Endothelial cell of umbilical vein (primary cell): ENCODE measurements around the gene LRFN2. TPM values are rescaled to one million over a fixed set of nuclear protein-coding genes. Genes with fewer than 3 reads are reported as not detected.

ENCODE experiments used
- BruUV-seq: library from RNA; stranded (reverse); fragments of 400-500 nt; replicated peaks from 2 replicates; lab custom pipeline; 2021; lab: Mats Ljungman, UMichigan
- CTCF ChIA-PET: fragments of 300-600, 350-600 bp; sonication (Branson Sonifier 250); formaldehyde crosslinking; loops from one replicate; lab custom pipeline; 2021; ENCODE audit warnings: antibody characterized with exemption, inconsistent platforms; lab: Charles Lee
- POLR2A ChIA-PET: fragments of 300-600, 350-600 bp; sonication (Branson Sonifier 250); formaldehyde crosslinking; loops from one replicate; lab custom pipeline; 2021; ENCODE audit warnings: antibody characterized with exemption, inconsistent platforms; lab: Charles Lee
- DNase-seq: peaks from one replicate; pipeline ENCODE4 v3.0.0-alpha.2; 2011; ENCODE audit warnings: low read depth, low spot score
- FAIRE-seq: peaks from 2 replicates; lab custom pipeline; 2011; peaks lifted over from hg19 to GRCh38; lab: Jason Lieb, UNC
- H2AFZ ChIP-seq: 2 replicates; pipeline ENCODE4 v1.6.0; 2012; ENCODE audit warnings: low read depth, low read length, control low read depth, inconsistent platforms
- H3K27ac ChIP-seq: 2 replicates; pipeline ENCODE4 v1.5.1; 2011; ENCODE audit warnings: low read depth, mild to moderate bottlenecking, control low read depth, low read length, moderate library complexity; ENCODE audit not compliant: insufficient read depth
- H3K27me3 ChIP-seq, 2 experiments: 2 replicates each; pipeline versions ENCODE4 v1.6.0 to v1.6.1; 2011; ENCODE audit warnings: low read length in 2 of 2, mixed read lengths in 1 of 2; ENCODE audit not compliant: control insufficient read depth in 2 of 2, insufficient read depth in 2 of 2
- H3K36me3 ChIP-seq, 2 experiments: 2 replicates in 1 of 2; 3 replicates in 1 of 2; pipeline ENCODE4 v1.5.1; 2011; ENCODE audit warnings: low read length in 2 of 2, mild to moderate bottlenecking in 1 of 2, moderate library complexity in 1 of 2; ENCODE audit not compliant: control insufficient read depth in 2 of 2, insufficient read depth in 2 of 2; ENCODE audit errors: extremely low read depth in 1 of 2
- H3K4me1 ChIP-seq: 3 replicates; pipeline ENCODE4 v1.5.1; 2011; ENCODE audit warnings: mild to moderate bottlenecking, low read length; ENCODE audit not compliant: control insufficient read depth, insufficient read depth; ENCODE audit errors: extremely low read depth
- H3K4me2 ChIP-seq: 2 replicates; pipeline ENCODE4 v1.6.1; 2011; ENCODE audit warnings: low read length, control low read depth, mixed read lengths; ENCODE audit not compliant: insufficient read depth
- H3K4me3 ChIP-seq, 3 experiments: fragments of 200-600 bp in 1 of 3; sonication (generic), shearing (Covaris generic) in 1 of 3; replicated peaks in 1 of 3; 2 replicates each; pipeline ENCODE4 v1.5.1; 2011 to 2016; ENCODE audit warnings: control low read depth in 3 of 3, low read length in 3 of 3, mild to moderate bottlenecking in 2 of 3, inconsistent platforms in 1 of 3, low read depth in 1 of 3, moderate library complexity in 1 of 3; ENCODE audit not compliant: insufficient read depth in 1 of 3
- H3K79me2 ChIP-seq: 2 replicates; pipeline ENCODE4 v1.6.0; 2012; ENCODE audit warnings: low read length, inconsistent platforms; ENCODE audit not compliant: control insufficient read depth, insufficient read depth
- H3K9ac ChIP-seq: replicated peaks from 2 replicates; pipeline ENCODE3; 2011; ENCODE audit warnings: low read length, control low read depth; ENCODE audit not compliant: insufficient read depth; ENCODE audit errors: extremely low read depth
- H3K9me1 ChIP-seq: replicated peaks from 3 replicates; pipeline ENCODE4 v1.6.0; 2011; ENCODE audit warnings: mild to moderate bottlenecking, low read length; ENCODE audit not compliant: control insufficient read depth, insufficient read depth; ENCODE audit errors: extremely low read depth
- H3K9me3 ChIP-seq: replicated peaks from 2 replicates; pipeline ENCODE4 v1.5.1; 2012; ENCODE audit warnings: low read length, inconsistent platforms; ENCODE audit not compliant: control insufficient read depth, insufficient read depth
- H4K20me1 ChIP-seq: replicated peaks from 2 replicates; pipeline ENCODE3; 2011; ENCODE audit warnings: mild to moderate bottlenecking, low read length; ENCODE audit not compliant: control insufficient read depth, insufficient read depth; ENCODE audit errors: extremely low read depth
- EZH2 ChIP-seq: IDR thresholded peaks from 2 replicates; pipeline ENCODE4 v1.6.1; 2012; ENCODE audit warnings: borderline replicate concordance, low read depth, mild to moderate bottlenecking, moderate library complexity, low read length, inconsistent platforms; ENCODE audit not compliant: severe bottlenecking
- FOS ChIP-seq: IDR thresholded peaks from 2 replicates; pipeline ENCODE4 v1.6.1; 2011; ENCODE audit warnings: mild to moderate bottlenecking, low read length, moderate library complexity, borderline replicate concordance; ENCODE audit not compliant: insufficient read depth
- GATA2 ChIP-seq: IDR thresholded peaks from 2 replicates; pipeline ENCODE4 v1.7.0; 2011; ENCODE audit warnings: low read depth, mild to moderate bottlenecking, moderate library complexity, mixed read lengths, low read length; ENCODE audit not compliant: insufficient read length, insufficient read depth
- JUN ChIP-seq: IDR thresholded peaks from 2 replicates; pipeline ENCODE4 v1.6.1; 2011; ENCODE audit warnings: borderline replicate concordance, low read depth; ENCODE audit not compliant: insufficient read length, insufficient read depth
- MYC ChIP-seq: IDR thresholded peaks from one replicate; pipeline ENCODE4 v1.6.1; 2011; ENCODE audit warnings: mild to moderate bottlenecking, low read depth, low read length
- POLR2A ChIP-seq: IDR thresholded peaks from 2 replicates; pipeline ENCODE4 v1.6.1; 2012; ENCODE audit warnings: low read depth, mild to moderate bottlenecking, control low read depth, low read length
- POLR2AphosphoS5 ChIP-seq: IDR thresholded peaks from 2 replicates; pipeline ENCODE4 v1.6.1; 2012; ENCODE audit warnings: low read depth, mild to moderate bottlenecking, control low read depth, low read length, moderate library complexity; ENCODE audit not compliant: insufficient read depth
- dilution Hi-C: fragments of 300-500 bp; cut with MboI; formaldehyde crosslinking; loops from one replicate; pipeline ENCODE4 v1.15.0; 2019; ENCODE audit warnings: low sequenced_read_pairs; ENCODE audit not compliant: extremely low pct_ligation_motif_present
- intact Hi-C: fragments of 100-400 bp; cut with micrococcal nuclease; formaldehyde crosslinking; loops from one replicate; pipeline ENCODE4 v1.10.0; 2022
- polyA plus RNA-seq, 4 experiments: library from polyadenylated mRNA; depleted of rRNA in 3 of 4; stranded (reverse) in 3 of 4; unstranded in 1 of 4; fragments of >200 nt; gene quantifications; 2 replicates each; pipeline versions ENCODE4 v1.2.1 to v1.2.3, GENCODE V29; 2011 to 2012; ENCODE audit warnings: missing spikeins in 1 of 4
- total RNA-seq: library from RNA; stranded (reverse); gene quantifications from 2 replicates; pipeline ENCODE4 v1.2.3, GENCODE V29; 2021
- TF ChIP-seq, protein P1 (sequence below): IDR thresholded peaks from 2 replicates; pipeline ENCODE4 v1.6.1; 2011; ENCODE audit not compliant: insufficient read depth, insufficient read length
- TF ChIP-seq, protein P2 (sequence below), 2 donors: IDR thresholded peaks; 1 replicate in 1 of 2; 2 replicates in 1 of 2; pipeline ENCODE4 v1.5.1; 2011; ENCODE audit warnings: low read length in 2 of 2, mild to moderate bottlenecking in 2 of 2, moderate library complexity in 2 of 2, control low read depth in 1 of 2, inconsistent platforms in 1 of 2, low read depth in 1 of 2; ENCODE audit not compliant: insufficient read depth in 1 of 2; ENCODE audit errors: extremely low read depth in 1 of 2

LRFN2 gene
- total and polyA plus RNA-seq, 2 donors (not counting 3 experiments of a cell fraction or from before 2014, with no cell fraction given): not detected

DNA sequence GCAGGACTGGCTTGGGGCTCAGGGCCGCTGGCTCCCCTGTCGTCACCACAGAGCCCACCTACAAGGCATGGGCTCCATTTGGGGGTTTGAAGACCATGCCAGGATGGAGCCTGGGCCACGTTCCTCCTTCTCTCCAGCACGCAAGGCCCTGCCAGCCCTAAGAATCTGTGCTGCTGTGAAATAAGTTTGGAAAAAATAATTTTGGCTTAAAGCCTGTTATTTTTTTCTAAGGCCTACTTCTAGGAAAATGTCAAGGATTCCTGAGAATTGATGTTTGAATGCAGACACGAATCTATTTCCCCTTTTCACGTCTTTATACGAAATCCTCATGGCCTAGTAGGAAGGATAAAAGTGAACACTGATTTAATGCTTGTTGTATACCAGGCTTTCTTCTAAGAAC, 107.5 kb downstream of the LRFN2 start:
- DNase-seq (no peak), FAIRE-seq (no peak)
- CTCF ChIA-PET: no interaction called here
- H3K4me2 ChIP-seq: no peak overlapping the region
- no peak overlapping the region for H3K27ac ChIP-seq
- H4K20me1 ChIP-seq: no peaks in the 10 kb centered on the region
- no peak overlapping the region for H2AFZ ChIP-seq
- no peaks in the 10 kb centered on the region for H3K9me1 ChIP-seq
- H3K4me1 ChIP-seq: no peaks in the 10 kb centered on the region
- H3K79me2 ChIP-seq: no peaks in the 10 kb centered on the region
- dilution Hi-C loops (no loop called here), intact Hi-C loops (no loop called here)
- no peak overlapping the region for H3K4me3 ChIP-seq
- no peak overlapping the region for H3K9ac ChIP-seq
- H3K27me3 ChIP-seq: no peaks in the 10 kb centered on the region
- TF ChIP-seq, protein P1, sequence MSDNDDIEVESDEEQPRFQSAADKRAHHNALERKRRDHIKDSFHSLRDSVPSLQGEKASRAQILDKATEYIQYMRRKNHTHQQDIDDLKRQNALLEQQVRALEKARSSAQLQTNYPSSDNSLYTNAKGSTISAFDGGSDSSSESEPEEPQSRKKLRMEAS: no peak
- TF ChIP-seq POLR2AphosphoS5 (no peak), JUN (no peak), POLR2A (no peak), GATA2 (no peak), MYC (no peak), FOS (no peak), EZH2 (no peak)
- TF ChIP-seq, protein P2, sequence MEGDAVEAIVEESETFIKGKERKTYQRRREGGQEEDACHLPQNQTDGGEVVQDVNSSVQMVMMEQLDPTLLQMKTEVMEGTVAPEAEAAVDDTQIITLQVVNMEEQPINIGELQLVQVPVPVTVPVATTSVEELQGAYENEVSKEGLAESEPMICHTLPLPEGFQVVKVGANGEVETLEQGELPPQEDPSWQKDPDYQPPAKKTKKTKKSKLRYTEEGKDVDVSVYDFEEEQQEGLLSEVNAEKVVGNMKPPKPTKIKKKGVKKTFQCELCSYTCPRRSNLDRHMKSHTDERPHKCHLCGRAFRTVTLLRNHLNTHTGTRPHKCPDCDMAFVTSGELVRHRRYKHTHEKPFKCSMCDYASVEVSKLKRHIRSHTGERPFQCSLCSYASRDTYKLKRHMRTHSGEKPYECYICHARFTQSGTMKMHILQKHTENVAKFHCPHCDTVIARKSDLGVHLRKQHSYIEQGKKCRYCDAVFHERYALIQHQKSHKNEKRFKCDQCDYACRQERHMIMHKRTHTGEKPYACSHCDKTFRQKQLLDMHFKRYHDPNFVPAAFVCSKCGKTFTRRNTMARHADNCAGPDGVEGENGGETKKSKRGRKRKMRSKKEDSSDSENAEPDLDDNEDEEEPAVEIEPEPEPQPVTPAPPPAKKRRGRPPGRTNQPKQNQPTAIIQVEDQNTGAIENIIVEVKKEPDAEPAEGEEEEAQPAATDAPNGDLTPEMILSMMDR (IDR thresholded peaks at IDR 0.05; ENCODE audit: extremely low read depth in 1 of 2, insufficient read depth in 1 of 2, low read depth in 1 of 2, low read length in 2 of 2): no peak
- no TSS peak for BruUV-seq
- H3K36me3 ChIP-seq: no peaks in the 10 kb centered on the region
- H3K9me3 ChIP-seq: no peaks in the 10 kb centered on the region
- POLR2A ChIA-PET: no interaction called here
